MM.1S (cell line): Measurements from ENCODE around the gene CCNK.

Experiments
- DNase-seq: peaks from one replicate; pipeline ENCODE4 v3.0.0-alpha.2; 2015
- H2AFZ ChIP-seq: fragments of 300-600 bp; sonication (generic); 2 replicates; pipeline ENCODE4 v1.6.0; 2016; ENCODE audit warnings: antibody characterized with exemption, low read length
- H3F3A ChIP-seq: fragments of 300-600 bp; sonication (generic); 2 replicates; pipeline ENCODE4 v1.6.1; 2016; ENCODE audit warnings: mild to moderate bottlenecking, antibody characterized with exemption, low read length, moderate library complexity, mixed read lengths; ENCODE audit not compliant: insufficient read depth
- H3K27ac ChIP-seq: fragments of 300-600 bp; sonication (generic); 2 replicates; pipeline ENCODE4 v1.5.1; 2016; ENCODE audit warnings: mild to moderate bottlenecking, low read length
- H3K27me3 ChIP-seq: fragments of 300-600 bp; sonication (generic); replicated peaks from 2 replicates; pipeline ENCODE4 v1.6.0; 2016; ENCODE audit warnings: low read length; ENCODE audit not compliant: insufficient read depth
- H3K36me3 ChIP-seq: fragments of 300-600 bp; sonication (generic); replicated peaks from 2 replicates; pipeline ENCODE4 v1.6.1; 2016; ENCODE audit warnings: mild to moderate bottlenecking, low read length, mixed read lengths; ENCODE audit not compliant: insufficient read depth
- H3K4me1 ChIP-seq: fragments of 300-600 bp; sonication (generic); 2 replicates; pipeline ENCODE4 v1.6.1; 2016; ENCODE audit warnings: low read length, mixed read lengths
- H3K4me2 ChIP-seq: fragments of 300-600 bp; sonication (generic); 2 replicates; pipeline ENCODE4 v1.6.0; 2016; ENCODE audit warnings: low read depth, low read length
- H3K4me3 ChIP-seq: fragments of 300-600 bp; sonication (generic); 2 replicates; pipeline ENCODE4 v1.5.1; 2016; ENCODE audit warnings: low read length, mixed read lengths
- H3K79me2 ChIP-seq: fragments of 300-600 bp; sonication (generic); 2 replicates; pipeline ENCODE4 v1.6.1; 2016; ENCODE audit warnings: mixed run types, low read length, mixed read lengths
- H3K9ac ChIP-seq: fragments of 300-600 bp; sonication (generic); 2 replicates; pipeline ENCODE4 v1.6.1; 2016; ENCODE audit warnings: low read length, mixed read lengths
- H3K9me2 ChIP-seq: fragments of 300-600 bp; sonication (generic); replicated peaks from 2 replicates; pipeline ENCODE4 v1.6.1; 2016; ENCODE audit warnings: mild to moderate bottlenecking, low read length, mixed read lengths; ENCODE audit not compliant: insufficient read depth
- H3K9me3 ChIP-seq: fragments of 300-600 bp; sonication (generic); replicated peaks from 2 replicates; pipeline ENCODE4 v1.6.1; 2016; ENCODE audit warnings: mild to moderate bottlenecking, low read length, mixed read lengths; ENCODE audit not compliant: insufficient read depth
- H4K20me1 ChIP-seq: fragments of 300-600 bp; sonication (generic); 2 replicates; pipeline ENCODE4 v1.6.1; 2016; ENCODE audit warnings: mild to moderate bottlenecking, low read length, moderate library complexity, mixed read lengths; ENCODE audit not compliant: insufficient read depth
- CTCF ChIP-seq: fragments of 300-600 bp; sonication (generic); IDR thresholded peaks from 2 replicates; pipeline ENCODE4 v1.5.1; 2016; ENCODE audit warnings: antibody characterized with exemption, low read length, mixed read lengths
- EZH2 ChIP-seq: fragments of 300-600 bp; sonication (generic); optimal IDR thresholded peaks from 2 replicates; pipeline ENCODE3; 2017; ENCODE audit warnings: low read depth, mild to moderate bottlenecking, antibody characterized with exemption, low read length, mixed read lengths
- EZH2phosphoT487 ChIP-seq: fragments of 300-600 bp; sonication (generic); IDR thresholded peaks from 2 replicates; pipeline ENCODE4 v1.6.1; 2018; ENCODE audit warnings: antibody characterized with exemption, low read length

CCNK gene

GRCh38 chr14:99517643-99518381 lies 36.6 kb downstream of the CCNK start:
- Histone ChIP-seq H4K20me1 (no peaks in the 10 kb centered on the region), H3K9me2 (no peaks in the 10 kb centered on the region), H2AFZ (no peak overlapping the region), H3K9ac (no peak overlapping the region), H3K27me3 (no peaks in the 10 kb centered on the region), H3K79me2 (no peaks in the 10 kb centered on the region), H3K4me1 (no peaks in the 10 kb centered on the region), H3K4me3 (no peak overlapping the region), H3K4me2 (no peak overlapping the region), H3K27ac (no peak overlapping the region), H3F3A (no peaks in the 10 kb centered on the region), H3K36me3 (no peaks in the 10 kb centered on the region), H3K9me3 (no peaks in the 10 kb centered on the region)
- DNase-seq = no peak
- TF ChIP-seq EZH2 (no peak), EZH2phosphoT487 (no peak), CTCF (no peak)

GRCh38 chr14:99518441-99519346 lies 37.5 kb downstream of the CCNK start:
- DNase-seq = peak; percentile 45
- Histone ChIP-seq H3F3A (no peaks in the 10 kb centered on the region), H3K9me2 (no peaks in the 10 kb centered on the region), H3K27me3 (no peaks in the 10 kb centered on the region), H3K4me2 (no peak overlapping the region), H4K20me1 (no peaks in the 10 kb centered on the region), H3K79me2 (no peaks in the 10 kb centered on the region), H3K36me3 (no peaks in the 10 kb centered on the region), H3K4me3 (no peak overlapping the region), H3K4me1 (no peaks in the 10 kb centered on the region), H2AFZ (no peak overlapping the region), H3K9me3 (no peaks in the 10 kb centered on the region), H3K27ac (no peak overlapping the region), H3K9ac (no peak overlapping the region)
- TF ChIP-seq CTCF (peak; percentile 64), EZH2 (no peak), EZH2phosphoT487 (no peak)

GRCh38 chr14:99519347-99519881 lies 38.2 kb downstream of the CCNK start:
- H3F3A ChIP-seq = no peaks in the 10 kb centered on the region
- no peak overlapping the region for H3K4me2 ChIP-seq
- no peaks in the 10 kb centered on the region for H3K9me3 ChIP-seq
- TF ChIP-seq CTCF (no peak), EZH2phosphoT487 (no peak), EZH2 (no peak)
- H3K27ac ChIP-seq = no peak overlapping the region
- no peaks in the 10 kb centered on the region for H3K79me2 ChIP-seq
- H3K36me3 ChIP-seq = no peaks in the 10 kb centered on the region
- no peaks in the 10 kb centered on the region for H4K20me1 ChIP-seq
- no peak for DNase-seq
- no peaks in the 10 kb centered on the region for H3K9me2 ChIP-seq
- no peaks in the 10 kb centered on the region for H3K27me3 ChIP-seq
- H2AFZ ChIP-seq = no peak overlapping the region
- H3K4me3 ChIP-seq = no peak overlapping the region
- no peak overlapping the region for H3K9ac ChIP-seq
- no peaks in the 10 kb centered on the region for H3K4me1 ChIP-seq
